HepG2 (cell line): ENCODE data around the gene RABGGTA. TPM values are rescaled to one million over a fixed set of nuclear protein-coding genes. Genes with fewer than 3 reads are reported as not detected.
A peak's percentile ranks its signal among the peaks of the same experiment; 100 is the strongest.

ENCODE experiments used
- HMG20B ChIP-seq: conservative IDR thresholded peaks from 2 replicates; pipeline ENCODE4 v1.6.1; 2016; ENCODE audit warnings: missing genetic modification reagents, missing compliant biosample characterization
- HOMEZ ChIP-seq: IDR thresholded peaks from 2 replicates; pipeline ENCODE4 v1.6.1; 2016; ENCODE audit warnings: low read depth
- KLF16 ChIP-seq, 2 experiments: sonication (generic) in 1 of 2; formaldehyde crosslinking in 1 of 2; IDR thresholded peaks; 2 replicates each; pipeline versions ENCODE4 v1.6.1 to v1.8.0; 2016 to 2023; ENCODE audit warnings: missing genetic modification reagents in 2 of 2, missing compliant biosample characterization in 1 of 2
- MAFG ChIP-seq: sonication (generic); formaldehyde crosslinking; IDR thresholded peaks from 2 replicates; pipeline ENCODE4 v1.5.1; 2020; ENCODE audit warnings: mild to moderate bottlenecking, missing genetic modification reagents
- MAFK ChIP-seq, 2 experiments: IDR thresholded peaks in 1 of 2; conservative IDR thresholded peaks in 1 of 2; 2 replicates each; pipeline ENCODE4 v1.6.1; 2011; ENCODE audit warnings: improper control_type of control experiment in 2 of 2, low read length in 2 of 2
- NFAT5 ChIP-seq: sonication (generic); formaldehyde crosslinking; IDR thresholded peaks from 2 replicates; pipeline ENCODE4 v1.4.0; 2020; ENCODE audit warnings: missing genetic modification reagents
- POLR2G ChIP-seq: fragments of 200-400 bp; formaldehyde crosslinking; IDR thresholded peaks from 2 replicates; pipeline ENCODE4 v1.6.1; 2018; ENCODE audit warnings: mild to moderate bottlenecking, low read depth, low read length, moderate library complexity
- RBM22 ChIP-seq: fragments of 200-400 bp; formaldehyde crosslinking; optimal IDR thresholded peaks from 2 replicates; pipeline ENCODE3; 2017; ENCODE audit warnings: mild to moderate bottlenecking, low read length, moderate library complexity
- REXO4 ChIP-seq: sonication (generic); formaldehyde crosslinking; IDR thresholded peaks from 2 replicates; pipeline ENCODE4 v1.8.0; 2022; ENCODE audit warnings: missing genetic modification reagents, mild to moderate bottlenecking, borderline replicate concordance
- SYNCRIP ChIP-seq: fragments of 200-400 bp; formaldehyde crosslinking; IDR thresholded peaks from 2 replicates; pipeline ENCODE4 v1.6.1; 2018; ENCODE audit warnings: mild to moderate bottlenecking, low read depth, low read length; ENCODE audit not compliant: insufficient read depth
- ZKSCAN1 ChIP-seq: fragments of 150-350 bp; IDR thresholded peaks from 2 replicates; pipeline ENCODE4 v1.6.1; 2014; ENCODE audit warnings: low read length
- ZKSCAN8 ChIP-seq: IDR thresholded peaks from 2 replicates; pipeline ENCODE4 v1.6.1; 2016; ENCODE audit warnings: borderline replicate concordance, missing genetic modification reagents, missing compliant biosample characterization
- ZNF232 ChIP-seq: sonication (generic); formaldehyde crosslinking; IDR thresholded peaks from 2 replicates; pipeline ENCODE4 v1.4.0; 2020; ENCODE audit warnings: missing genetic modification reagents, borderline replicate concordance
- ZNF383 ChIP-seq: sonication (generic); formaldehyde crosslinking; IDR thresholded peaks from 2 replicates; pipeline ENCODE4 v1.4.0; 2020; ENCODE audit warnings: missing genetic modification reagents, mild to moderate bottlenecking, borderline replicate concordance
- ZNF546 ChIP-seq: sonication (generic); formaldehyde crosslinking; conservative IDR thresholded peaks from 2 replicates; pipeline ENCODE4 v1.8.1; 2023; ENCODE audit warnings: mild to moderate bottlenecking, missing genetic modification reagents
- ZSCAN12 ChIP-seq: sonication (generic); formaldehyde crosslinking; IDR thresholded peaks from 2 replicates; pipeline ENCODE4 v1.9.0; 2021; ENCODE audit warnings: mild to moderate bottlenecking, missing genetic modification reagents
- polyA plus RNA-seq, 8 experiments: library from polyadenylated mRNA; depleted of rRNA in 3 of 8; stranded (reverse) in 7 of 8; unstranded in 1 of 8; fragments of >200 nt; fragmentation: Illumina TruSeq in 4 of 8; extraction: Trizol in 4 of 8; gene quantifications; 2 replicates each; pipeline versions ENCODE4 v1.2.1 to v1.2.3, GENCODE V29; 2011 to 2016; ENCODE audit warnings: low read depth in 4 of 8, missing spikeins in 1 of 8, mixed read lengths in 1 of 8; ENCODE audit not compliant: insufficient read depth in 1 of 8
- total RNA-seq, 5 experiments: library from RNA; depleted of rRNA; stranded (reverse); fragments of >200 nt; fragmentation: Illumina TruSeq; extraction: Trizol; gene quantifications; 2 replicates each; pipeline ENCODE4 v1.2.3, GENCODE V29; 2016; ENCODE audit warnings: low read depth in 1 of 5
- TF ChIP-seq, protein P1 (sequence below): sonication (generic); formaldehyde crosslinking; IDR thresholded peaks from 2 replicates; pipeline ENCODE4 v1.4.0; 2020; ENCODE audit warnings: mild to moderate bottlenecking, missing genetic modification reagents
- TF ChIP-seq, protein P2 (sequence below): fragments of 450-650 bp; IDR thresholded peaks from 2 replicates; pipeline ENCODE4 v1.6.1; 2017; ENCODE audit warnings: mild to moderate bottlenecking

The RABGGTA gene
- total and polyA plus RNA-seq, 2 of the 13 experiments (the other 11 are each of a cell fraction or from before 2014, with no cell fraction given): 57.9 to 90.8 TPM

GRCh38 chr14:24304019-24304387, 32.6 kb upstream of the RABGGTA start (continued):
- no peak for TF ChIP-seq HOMEZ (CRISPR knock-in tag)
- no peak for TF ChIP-seq MAFG (CRISPR knock-in tag)
- no peak for TF ChIP-seq HMG20B (CRISPR knock-in tag)
- no peak for TF ChIP-seq ZSCAN12 (CRISPR knock-in tag)
- no peak for TF ChIP-seq ZKSCAN1
- 0 out of 4 replicates have a peak, but pooled peaks of 1 of the 2 experiments have one; percentile 63 for TF ChIP-seq KLF16 (CRISPR knock-in tag; IDR thresholded peaks at IDR 0.05)
- TF ChIP-seq POLR2G: no peak
- no peak for TF ChIP-seq MAFK (conservative IDR thresholded peaks at IDR 0.05 in 1 of 2, IDR thresholded peaks at IDR 0.05 in 1 of 2; ENCODE audit: low read length in 2 of 2)
- no peak for TF ChIP-seq REXO4 (CRISPR knock-in tag)
- 0 out of 2 replicates have a peak, but pooled peaks have one; percentile 24 for TF ChIP-seq NFAT5 (CRISPR knock-in tag)
- TF ChIP-seq ZKSCAN8 (CRISPR knock-in tag): no peak
- TF ChIP-seq, protein P1, sequence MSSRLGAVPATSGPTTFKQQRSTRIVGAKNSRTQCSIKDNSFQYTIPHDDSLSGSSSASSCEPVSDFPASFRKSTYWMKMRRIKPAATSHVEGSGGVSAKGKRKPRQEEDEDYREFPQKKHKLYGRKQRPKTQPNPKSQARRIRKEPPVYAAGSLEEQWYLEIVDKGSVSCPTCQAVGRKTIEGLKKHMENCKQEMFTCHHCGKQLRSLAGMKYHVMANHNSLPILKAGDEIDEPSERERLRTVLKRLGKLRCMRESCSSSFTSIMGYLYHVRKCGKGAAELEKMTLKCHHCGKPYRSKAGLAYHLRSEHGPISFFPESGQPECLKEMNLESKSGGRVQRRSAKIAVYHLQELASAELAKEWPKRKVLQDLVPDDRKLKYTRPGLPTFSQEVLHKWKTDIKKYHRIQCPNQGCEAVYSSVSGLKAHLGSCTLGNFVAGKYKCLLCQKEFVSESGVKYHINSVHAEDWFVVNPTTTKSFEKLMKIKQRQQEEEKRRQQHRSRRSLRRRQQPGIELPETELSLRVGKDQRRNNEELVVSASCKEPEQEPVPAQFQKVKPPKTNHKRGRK (CRISPR knock-in tag): no peak
- TF ChIP-seq ZNF383 (CRISPR knock-in tag): no peak
- no peak for TF ChIP-seq SYNCRIP
- TF ChIP-seq RBM22: no peak
- TF ChIP-seq ZNF232: peak; percentile 16; the same call in 1 of the 2 replicates
- TF ChIP-seq, protein P2, sequence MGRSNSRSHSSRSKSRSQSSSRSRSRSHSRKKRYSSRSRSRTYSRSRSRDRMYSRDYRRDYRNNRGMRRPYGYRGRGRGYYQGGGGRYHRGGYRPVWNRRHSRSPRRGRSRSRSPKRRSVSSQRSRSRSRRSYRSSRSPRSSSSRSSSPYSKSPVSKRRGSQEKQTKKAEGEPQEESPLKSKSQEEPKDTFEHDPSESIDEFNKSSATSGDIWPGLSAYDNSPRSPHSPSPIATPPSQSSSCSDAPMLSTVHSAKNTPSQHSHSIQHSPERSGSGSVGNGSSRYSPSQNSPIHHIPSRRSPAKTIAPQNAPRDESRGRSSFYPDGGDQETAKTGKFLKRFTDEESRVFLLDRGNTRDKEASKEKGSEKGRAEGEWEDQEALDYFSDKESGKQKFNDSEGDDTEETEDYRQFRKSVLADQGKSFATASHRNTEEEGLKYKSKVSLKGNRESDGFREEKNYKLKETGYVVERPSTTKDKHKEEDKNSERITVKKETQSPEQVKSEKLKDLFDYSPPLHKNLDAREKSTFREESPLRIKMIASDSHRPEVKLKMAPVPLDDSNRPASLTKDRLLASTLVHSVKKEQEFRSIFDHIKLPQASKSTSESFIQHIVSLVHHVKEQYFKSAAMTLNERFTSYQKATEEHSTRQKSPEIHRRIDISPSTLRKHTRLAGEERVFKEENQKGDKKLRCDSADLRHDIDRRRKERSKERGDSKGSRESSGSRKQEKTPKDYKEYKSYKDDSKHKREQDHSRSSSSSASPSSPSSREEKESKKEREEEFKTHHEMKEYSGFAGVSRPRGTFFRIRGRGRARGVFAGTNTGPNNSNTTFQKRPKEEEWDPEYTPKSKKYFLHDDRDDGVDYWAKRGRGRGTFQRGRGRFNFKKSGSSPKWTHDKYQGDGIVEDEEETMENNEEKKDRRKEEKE: no peak
- TF ChIP-seq ZNF546 (CRISPR knock-in tag): no peak
